Activated CD4-positive, alpha-beta T cell treated with anti-CD3 and anti-CD28 coated beads, Interleukin-2, amount 10 ng/mL, durations not matched to agents 24 days and 14 days (primary cell): ENCODE data around the gene ABCC5. TPM values are rescaled to one million over a fixed set of nuclear protein-coding genes. Genes with fewer than 3 reads are reported as not detected.
A peak's percentile ranks its signal among the peaks of the same experiment; 100 is the strongest.
"Not testable (repeated sequence)": the region's sequence is repeated elsewhere in the genome, so short reads cannot be mapped to it uniquely, and the experiment has no call there.

Source experiments
- DNase-seq: peaks from one replicate; pipeline ENCODE4 v3.0.0; 2022
- H3K27ac Mint-ChIP-seq: one replicate; pipeline ENCODE4 v1.8.0; 2022; ENCODE audit warnings: mild to moderate bottlenecking, mixed read lengths
- H3K27me3 Mint-ChIP-seq: one replicate; pipeline ENCODE4 v1.8.0; 2022; ENCODE audit warnings: mixed read lengths
- H3K36me3 Mint-ChIP-seq: one replicate; pipeline ENCODE4 v1.8.0; 2022; ENCODE audit warnings: low read depth, mild to moderate bottlenecking, mixed read lengths
- H3K4me1 Mint-ChIP-seq: one replicate; pipeline ENCODE4 v1.8.0; 2021; ENCODE audit warnings: mixed read lengths
- H3K4me3 Mint-ChIP-seq: one replicate; pipeline ENCODE4 v1.8.0; 2022; ENCODE audit warnings: mild to moderate bottlenecking, moderate library complexity, mixed read lengths
- H3K9me3 Mint-ChIP-seq: one replicate; pipeline ENCODE4 v1.8.0; 2021; ENCODE audit warnings: mixed read lengths
- intact Hi-C: fragments of 100-400 bp; cut with micrococcal nuclease; formaldehyde crosslinking; loops from one replicate; pipeline ENCODE4 v1.15.1; 2023
- total RNA-seq: library from RNA; stranded (reverse); gene quantifications from 2 replicates; pipeline ENCODE4 v1.2.3, GENCODE V29; 2022

Gene ABCC5
- 19.7 and 22.1 TPM in 2 replicates for total RNA-seq

DNA sequence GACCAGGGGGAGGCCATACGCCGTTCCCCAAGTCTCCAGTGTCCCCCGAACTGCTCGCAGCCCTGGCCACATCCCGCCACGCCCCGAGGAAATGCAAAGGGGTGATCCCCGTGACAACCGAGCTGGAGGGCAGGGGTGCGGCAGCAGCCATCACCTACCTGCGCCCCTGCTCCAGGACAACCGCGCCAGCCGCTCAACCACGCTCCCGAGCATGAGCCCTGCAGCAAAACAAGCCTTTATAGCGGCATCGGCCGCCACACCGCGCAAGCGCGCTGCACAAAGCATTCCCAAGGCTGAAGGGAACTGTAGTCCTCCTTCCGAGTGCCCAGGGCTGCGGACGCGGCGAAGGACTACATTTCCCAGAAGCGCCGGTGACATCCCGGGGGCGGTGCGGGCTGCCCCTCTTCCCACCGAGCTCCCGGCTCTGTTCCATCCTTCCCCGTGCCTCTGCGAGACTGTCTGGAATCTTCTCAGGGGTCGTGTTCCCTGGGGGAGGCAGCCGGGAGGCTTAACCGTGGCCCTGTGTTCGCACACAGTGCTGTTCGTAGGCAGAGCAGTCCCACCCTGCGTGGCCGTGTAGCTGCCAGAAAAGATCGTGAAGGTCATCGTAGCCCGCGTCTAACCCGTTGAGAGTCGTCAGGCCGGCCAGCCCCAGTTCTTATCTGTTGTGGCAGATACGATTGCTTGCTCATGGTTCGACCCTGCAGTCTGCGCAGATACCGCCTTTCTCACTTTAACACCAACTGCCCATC, at the start of gene ABCC5:
Gene ABCC5, minus strand, starts transcription at position 213 of the 752 bp plus-strand sequence. CDS start 3,492 bp downstream, outside the sequence.
- peak within 1 kb of the TSS; percentile 90 for H3K27ac Mint-ChIP-seq
- no peaks in the 10 kb centered on the region for H3K9me3 Mint-ChIP-seq
- H3K27me3 Mint-ChIP-seq: peaks cover 9% of the 10 kb centered on the region
- DNase-seq: peak; percentile 95
- peaks cover 28% of the 10 kb centered on the region for H3K4me1 Mint-ChIP-seq
- peak within 1 kb of the TSS; percentile 99 for H3K4me3 Mint-ChIP-seq
- H3K36me3 Mint-ChIP-seq: peaks cover 5% of the 10 kb centered on the region
- intact Hi-C loops: loop anchor here (1.0 to 10.0 kb wide), 10 partner anchors 113 to 794 kb away; partner anchors contain the start of genes AP2M1, DVL3, EIF2B5 and KLHL24

DNA sequence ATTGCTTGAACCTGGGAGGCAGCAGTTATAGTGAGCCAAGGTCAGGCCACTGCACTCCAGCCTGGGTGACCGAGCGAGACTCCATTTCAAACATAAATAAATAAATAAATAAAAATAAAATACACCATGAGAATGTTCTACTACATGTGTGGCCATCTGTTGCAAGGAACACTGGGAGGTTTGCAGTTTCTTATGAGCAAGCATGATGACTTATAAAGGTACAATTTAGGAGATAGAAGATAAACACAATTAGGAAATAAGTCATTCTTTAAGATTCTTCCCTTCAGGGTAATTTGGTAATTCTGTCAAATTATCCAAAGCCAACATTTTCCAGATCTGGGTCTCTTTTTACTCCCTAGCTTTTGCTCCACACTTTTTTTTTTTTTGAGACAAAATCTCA, 48.5 kb upstream of the ABCC5 start:
- intact Hi-C loops: no loop called here
- Mint-ChIP-seq H3K27me3 (peaks cover 12% of the 10 kb centered on the region), H3K9me3 (no peaks in the 10 kb centered on the region), H3K36me3 (no peaks in the 10 kb centered on the region), H3K4me3 (no peak overlapping the region), H3K4me1 (no peaks in the 10 kb centered on the region), H3K27ac (no peak overlapping the region)
- DNase-seq: no peak

DNA sequence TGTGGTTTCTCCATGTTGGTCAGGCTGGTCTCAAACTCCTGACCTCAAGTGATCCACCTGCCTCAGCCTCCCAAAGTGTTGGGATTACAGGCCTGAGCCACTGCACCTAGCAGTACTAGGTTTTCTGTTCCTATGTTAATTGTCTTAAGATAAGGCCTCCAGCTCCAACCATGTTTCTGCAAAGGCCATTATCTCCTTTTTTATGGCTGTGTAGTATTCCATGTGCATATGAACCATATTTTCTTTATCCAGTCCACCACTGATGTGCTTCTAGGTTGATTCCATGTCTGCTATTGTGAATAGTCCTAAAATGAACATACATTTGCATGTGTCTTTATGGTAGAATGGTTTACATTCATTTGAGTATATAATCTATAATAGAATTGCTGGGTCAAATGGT, 45.0 kb upstream of the ABCC5 start:
- intact Hi-C loops: no loop called here
- Mint-ChIP-seq H3K4me1 (no peaks in the 10 kb centered on the region), H3K36me3 (no peaks in the 10 kb centered on the region), H3K4me3 (no peak overlapping the region), H3K27ac (no peak overlapping the region), H3K27me3 (peaks cover 10% of the 10 kb centered on the region), H3K9me3 (no peaks in the 10 kb centered on the region)
- DNase-seq: no peak

GRCh38 chr3:184059424-184059823, 41.7 kb upstream of the ABCC5 start:
- Mint-ChIP-seq H3K36me3 (no peaks in the 10 kb centered on the region), H3K27me3 (peaks cover 8% of the 10 kb centered on the region), H3K27ac (no peak overlapping the region), H3K4me3 (no peak overlapping the region), H3K4me1 (no peaks in the 10 kb centered on the region), H3K9me3 (no peaks in the 10 kb centered on the region)
- DNase-seq: no peak
- intact Hi-C loops: no loop called here

GRCh38 chr3:184058029-184058428, 40.3 kb upstream of the ABCC5 start:
- no peak for DNase-seq
- Mint-ChIP-seq H3K4me3 (no peak overlapping the region), H3K9me3 (no peaks in the 10 kb centered on the region), H3K27me3 (peaks cover 7% of the 10 kb centered on the region), H3K27ac (no peak overlapping the region), H3K36me3 (no peaks in the 10 kb centered on the region), H3K4me1 (no peaks in the 10 kb centered on the region)
- intact Hi-C loops: no loop called here

GRCh38 chr3:184052767-184053166, 35.1 kb upstream of the ABCC5 start, which contains the start of gene HTR3C:
Gene HTR3C, plus strand, starts transcription at chr3:184053047. Its CDS starts 34 bp downstream, at chr3:184053081.
- Mint-ChIP-seq H3K36me3 (no peaks in the 10 kb centered on the region), H3K27me3 (peaks cover 12% of the 10 kb centered on the region), H3K27ac (no peak within 1 kb of the TSS), H3K9me3 (no peaks in the 10 kb centered on the region), H3K4me1 (no peaks in the 10 kb centered on the region), H3K4me3 (no peak within 1 kb of the TSS)
- no peak for DNase-seq
- intact Hi-C loops: no loop called here

GRCh38 chr3:184050217-184050847, 32.6 kb upstream of the ABCC5 start:
- no peaks in the 10 kb centered on the region for H3K4me1 Mint-ChIP-seq
- DNase-seq: no peak
- no peaks in the 10 kb centered on the region for H3K36me3 Mint-ChIP-seq
- peaks cover 10% of the 10 kb centered on the region for H3K27me3 Mint-ChIP-seq
- no peaks in the 10 kb centered on the region for H3K9me3 Mint-ChIP-seq
- H3K4me3 Mint-ChIP-seq: no peak overlapping the region
- intact Hi-C loops: no loop called here
- H3K27ac Mint-ChIP-seq: no peak overlapping the region

- no peak for DNase-seq
- intact Hi-C loops: no loop called here
- peaks cover 5% of the 10 kb centered on the region for H3K27me3 Mint-ChIP-seq
- H3K9me3 Mint-ChIP-seq: no peaks in the 10 kb centered on the region
- no peak overlapping the region for H3K27ac Mint-ChIP-seq
- H3K36me3 Mint-ChIP-seq: no peaks in the 10 kb centered on the region
- no peaks in the 10 kb centered on the region for H3K4me1 Mint-ChIP-seq
- H3K4me3 Mint-ChIP-seq: no peak overlapping the region
Observed at GRCh38 chr3:184045995-184046394, 28.3 kb upstream of the ABCC5 start.

- peaks cover 2% of the 10 kb centered on the region for H3K27me3 Mint-ChIP-seq
- no peaks in the 10 kb centered on the region for H3K36me3 Mint-ChIP-seq
- no peaks in the 10 kb centered on the region for H3K9me3 Mint-ChIP-seq
- H3K27ac Mint-ChIP-seq: no peak overlapping the region
- H3K4me3 Mint-ChIP-seq: no peak overlapping the region
- intact Hi-C loops: no loop called here
- no peaks in the 10 kb centered on the region for H3K4me1 Mint-ChIP-seq
- DNase-seq: no peak
Observed at GRCh38 chr3:184042617-184043016, 24.9 kb upstream of the ABCC5 start.

DNA sequence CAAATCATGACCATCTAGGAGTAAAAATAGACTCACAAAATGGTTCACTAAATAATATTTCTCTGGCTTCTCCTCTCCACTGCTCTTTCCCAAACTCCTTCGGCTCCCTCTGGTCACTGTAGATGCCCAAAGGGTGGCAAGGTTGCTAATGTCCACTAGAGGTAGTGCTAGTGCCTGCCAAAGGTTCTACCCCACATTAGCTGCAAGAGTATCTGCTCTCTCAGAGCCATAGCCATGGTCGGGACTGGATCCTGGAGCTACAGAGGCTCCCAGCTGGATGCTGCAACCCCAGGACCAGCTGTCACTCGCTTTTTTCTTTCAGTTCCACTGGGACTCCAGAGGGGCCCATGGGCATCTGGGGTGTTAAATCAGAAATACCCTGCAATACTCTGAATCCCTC, 22.3 kb upstream of the ABCC5 start:
- H3K36me3 Mint-ChIP-seq: no peaks in the 10 kb centered on the region
- H3K4me3 Mint-ChIP-seq: no peak overlapping the region
- no peak overlapping the region for H3K27ac Mint-ChIP-seq
- no peaks in the 10 kb centered on the region for H3K9me3 Mint-ChIP-seq
- H3K4me1 Mint-ChIP-seq: no peaks in the 10 kb centered on the region
- intact Hi-C loops: no loop called here
- no peak for DNase-seq
- peaks cover 2% of the 10 kb centered on the region for H3K27me3 Mint-ChIP-seq

DNA sequence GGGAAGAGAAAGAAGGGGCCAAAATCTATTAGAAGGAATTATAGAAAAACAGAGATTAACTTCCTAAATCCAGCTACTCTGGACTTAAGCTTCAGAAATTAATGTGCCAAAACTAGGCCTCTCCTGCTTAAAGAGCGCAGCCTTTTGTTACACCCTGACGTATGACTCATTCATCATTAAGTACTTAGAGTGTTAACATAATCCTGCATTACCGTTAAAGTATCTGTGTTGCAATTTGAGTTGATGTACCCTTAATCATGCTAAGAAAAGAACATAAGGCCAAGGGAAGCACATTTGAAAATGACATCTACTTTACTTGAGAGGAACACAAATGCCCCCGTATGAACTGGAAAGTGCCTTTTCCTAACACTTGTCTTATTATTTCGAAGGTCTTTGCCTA, 21.7 kb upstream of the ABCC5 start:
- no peaks in the 10 kb centered on the region for H3K4me1 Mint-ChIP-seq
- intact Hi-C loops: no loop called here
- H3K9me3 Mint-ChIP-seq: no peaks in the 10 kb centered on the region
- no peak overlapping the region for H3K27ac Mint-ChIP-seq
- no peaks in the 10 kb centered on the region for H3K36me3 Mint-ChIP-seq
- H3K27me3 Mint-ChIP-seq: no peaks in the 10 kb centered on the region
- no peak overlapping the region for H3K4me3 Mint-ChIP-seq
- no peak for DNase-seq

DNA sequence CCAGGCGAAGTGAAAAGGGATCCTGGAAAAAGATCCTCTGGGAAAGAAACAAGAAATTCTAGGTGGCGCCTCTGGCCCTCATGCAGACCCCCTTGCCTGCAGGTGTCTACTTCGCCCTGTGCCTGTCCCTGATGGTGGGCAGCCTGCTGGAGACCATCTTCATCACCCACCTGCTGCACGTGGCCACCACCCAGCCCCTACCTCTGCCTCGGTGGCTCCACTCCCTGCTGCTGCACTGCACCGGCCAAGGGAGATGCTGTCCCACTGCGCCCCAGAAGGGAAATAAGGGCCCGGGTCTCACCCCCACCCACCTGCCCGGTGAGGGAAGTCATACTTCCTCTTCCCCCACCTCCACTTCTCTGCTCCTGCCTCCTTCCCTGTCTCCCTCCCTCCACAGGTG, 20.6 kb upstream of the ABCC5 start:
- H3K27me3 Mint-ChIP-seq, H3K4me1 Mint-ChIP-seq, intact Hi-C loops, H3K27ac Mint-ChIP-seq, H3K36me3 Mint-ChIP-seq, H3K9me3 Mint-ChIP-seq, DNase-seq, H3K4me3 Mint-ChIP-seq: not testable (repeated sequence)

DNA sequence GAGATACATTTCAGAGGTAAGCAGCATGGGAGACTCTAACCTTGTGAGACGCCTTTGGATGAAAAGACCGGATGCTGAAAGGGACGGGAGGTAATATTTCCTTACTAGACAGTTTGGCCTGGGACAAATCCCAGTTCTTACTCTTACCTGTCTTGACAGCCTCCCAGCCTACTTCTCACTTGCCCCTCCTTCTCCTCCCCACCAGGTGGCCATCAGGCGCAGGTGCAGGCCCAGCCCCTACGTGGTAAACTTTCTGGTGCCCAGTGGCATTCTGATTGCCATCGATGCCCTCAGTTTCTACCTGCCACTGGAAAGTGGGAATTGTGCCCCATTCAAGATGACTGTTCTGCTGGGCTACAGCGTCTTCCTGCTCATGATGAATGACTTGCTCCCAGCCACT, 20.1 kb upstream of the ABCC5 start:
- Mint-ChIP-seq H3K4me1 (no peaks in the 10 kb centered on the region), H3K27me3 (peaks cover 3% of the 10 kb centered on the region), H3K27ac (no peak overlapping the region), H3K36me3 (no peaks in the 10 kb centered on the region), H3K4me3 (no peak overlapping the region), H3K9me3 (no peaks in the 10 kb centered on the region)
- intact Hi-C loops: no loop called here
- no peak for DNase-seq

GRCh38 chr3:184031187-184031792, 13.6 kb upstream of the ABCC5 start, which contains the start of gene HTR3D:
Gene HTR3D, plus strand, starts transcription at chr3:184031742. Its CDS starts 0 bp downstream, at chr3:184031742.
- Mint-ChIP-seq H3K4me3 (no peak within 1 kb of the TSS), H3K36me3 (no peaks in the 10 kb centered on the region), H3K27me3 (peaks cover 3% of the 10 kb centered on the region), H3K27ac (no peak within 1 kb of the TSS), H3K4me1 (no peaks in the 10 kb centered on the region), H3K9me3 (no peaks in the 10 kb centered on the region)
- intact Hi-C loops: no loop called here
- DNase-seq: no peak
